HEK293 (cell line): ENCODE measurements around the gene CKS2.

ENCODE experiments used
- BCL11A ChIP-seq: fragments of 450-650 bp; formaldehyde crosslinking; IDR thresholded peaks from 2 replicates; pipeline ENCODE4 v1.5.1; 2016; ENCODE audit warnings: low read depth, missing biosample characterization, missing genetic modification characterization
- BCL11B ChIP-seq: fragments of 450-650 bp; formaldehyde crosslinking; IDR thresholded peaks from 2 replicates; pipeline ENCODE4 v1.5.1; 2016; ENCODE audit warnings: low read depth, missing biosample characterization, missing genetic modification characterization
- HOXA7 ChIP-seq: sonication (generic); formaldehyde crosslinking; IDR thresholded peaks from 2 replicates; pipeline ENCODE4 v1.8.1; 2022; ENCODE audit warnings: missing genetic modification reagents, borderline replicate concordance
- HOXC10 ChIP-seq: sonication (generic); formaldehyde crosslinking; IDR thresholded peaks from 2 replicates; pipeline ENCODE4 v1.8.1; 2023; ENCODE audit warnings: mild to moderate bottlenecking, missing genetic modification reagents
- KLF1 ChIP-seq: fragments of 450-650 bp; formaldehyde crosslinking; IDR thresholded peaks from 2 replicates; pipeline ENCODE4 v1.5.1; 2016; ENCODE audit warnings: missing biosample characterization, missing genetic modification characterization
- SP2 ChIP-seq: fragments of 450-650 bp; formaldehyde crosslinking; IDR thresholded peaks from 2 replicates; pipeline ENCODE4 v1.5.1; 2016; ENCODE audit warnings: missing biosample characterization, missing genetic modification characterization
- TCF7L2 ChIP-seq: IDR thresholded peaks from 2 replicates; pipeline ENCODE4 v1.6.1; 2011; ENCODE audit warnings: low read depth, mild to moderate bottlenecking, inconsistent platforms, low read length, moderate library complexity, borderline replicate concordance
- ZBTB48 ChIP-seq: fragments of 450-650 bp; formaldehyde crosslinking; IDR thresholded peaks from 2 replicates; pipeline ENCODE4 v1.5.1; 2016; ENCODE audit warnings: missing biosample characterization, missing genetic modification characterization
- ZBTB8A ChIP-seq: fragments of 450-650 bp; formaldehyde crosslinking; IDR thresholded peaks from 2 replicates; pipeline ENCODE4 v1.5.1; 2016; ENCODE audit warnings: missing biosample characterization, missing genetic modification characterization
- ZEB2 ChIP-seq: fragments of 450-650 bp; formaldehyde crosslinking; IDR thresholded peaks from 2 replicates; pipeline ENCODE4 v1.5.1; 2016; ENCODE audit warnings: missing biosample characterization, missing genetic modification characterization
- ZFP3 ChIP-seq: fragments of 450-650 bp; formaldehyde crosslinking; IDR thresholded peaks from 2 replicates; pipeline ENCODE4 v1.5.1; 2016; ENCODE audit warnings: low read depth, missing biosample characterization, missing genetic modification characterization
- ZFP69B ChIP-seq: fragments of 450-650 bp; formaldehyde crosslinking; IDR thresholded peaks from 2 replicates; pipeline ENCODE4 v1.5.1; 2016; ENCODE audit warnings: missing biosample characterization, missing genetic modification characterization
- ZNF112 ChIP-seq: fragments of 450-650 bp; formaldehyde crosslinking; IDR thresholded peaks from 2 replicates; pipeline ENCODE4 v1.5.0; 2017; ENCODE audit warnings: missing biosample characterization, missing genetic modification characterization
- ZNF23 ChIP-seq: fragments of 450-650 bp; formaldehyde crosslinking; IDR thresholded peaks from 2 replicates; pipeline ENCODE4 v1.5.1; 2016; ENCODE audit warnings: missing biosample characterization, missing genetic modification characterization, borderline replicate concordance
- ZNF341 ChIP-seq: fragments of 450-650 bp; formaldehyde crosslinking; IDR thresholded peaks from 2 replicates; pipeline ENCODE4; 2016; ENCODE audit warnings: low read depth, missing biosample characterization, missing genetic modification characterization
- ZNF354C ChIP-seq: fragments of 450-650 bp; formaldehyde crosslinking; IDR thresholded peaks from 2 replicates; pipeline ENCODE4 v1.5.1; 2016; ENCODE audit warnings: missing biosample characterization, missing genetic modification characterization, low read depth, borderline replicate concordance
- ZNF416 ChIP-seq: fragments of 450-650 bp; formaldehyde crosslinking; IDR thresholded peaks from 2 replicates; pipeline ENCODE4 v1.5.1; 2016; ENCODE audit warnings: missing biosample characterization, missing genetic modification characterization
- ZNF426 ChIP-seq: fragments of 450-650 bp; formaldehyde crosslinking; IDR thresholded peaks from 2 replicates; pipeline ENCODE4 v1.5.1; 2017; ENCODE audit warnings: missing biosample characterization, missing genetic modification characterization, mild to moderate bottlenecking, inconsistent platforms, moderate library complexity
- ZNF48 ChIP-seq: fragments of 450-650 bp; formaldehyde crosslinking; IDR thresholded peaks from 2 replicates; pipeline ENCODE4 v1.5.1; 2016; ENCODE audit warnings: missing biosample characterization, missing genetic modification characterization
- ZNF558 ChIP-seq: fragments of 450-650 bp; formaldehyde crosslinking; IDR thresholded peaks from 2 replicates; pipeline ENCODE4 v1.5.1; 2016; ENCODE audit warnings: missing biosample characterization, missing genetic modification characterization
- ZNF623 ChIP-seq: fragments of 450-650 bp; formaldehyde crosslinking; IDR thresholded peaks from 2 replicates; pipeline ENCODE4 v1.5.1; 2016; ENCODE audit warnings: missing biosample characterization, missing genetic modification characterization
- ZNF660 ChIP-seq: fragments of 450-650 bp; IDR thresholded peaks from 2 replicates; pipeline ENCODE4 v1.5.1; 2018; ENCODE audit warnings: missing biosample characterization, mild to moderate bottlenecking, missing genetic modification characterization
- ZNF701 ChIP-seq: fragments of 450-650 bp; formaldehyde crosslinking; IDR thresholded peaks from 2 replicates; pipeline ENCODE4 v1.5.1; 2016; ENCODE audit warnings: missing biosample characterization, missing genetic modification characterization
- ZNF776 ChIP-seq: fragments of 450-650 bp; formaldehyde crosslinking; IDR thresholded peaks from 2 replicates; pipeline ENCODE4 v1.5.0; 2017; ENCODE audit warnings: missing biosample characterization, missing genetic modification characterization, borderline replicate concordance
- ZSCAN30 ChIP-seq: fragments of 450-650 bp; IDR thresholded peaks from 2 replicates; pipeline ENCODE4 v1.5.1; 2018; ENCODE audit warnings: missing biosample characterization, mild to moderate bottlenecking, missing genetic modification characterization, moderate library complexity
- TF ChIP-seq, protein P1 (sequence below): fragments of 450-650 bp; formaldehyde crosslinking; IDR thresholded peaks from 2 replicates; pipeline ENCODE4 v1.5.1; 2016; ENCODE audit warnings: missing biosample characterization, missing genetic modification characterization
- TF ChIP-seq, protein P2 (sequence below): fragments of 450-650 bp; formaldehyde crosslinking; conservative IDR thresholded peaks from 2 replicates; pipeline ENCODE4 v1.5.1; 2016; ENCODE audit warnings: low read depth, missing biosample characterization, missing genetic modification characterization
- TF ChIP-seq, protein P3 (sequence below): fragments of 450-650 bp; formaldehyde crosslinking; IDR thresholded peaks from 2 replicates; pipeline ENCODE4 v1.5.1; 2016; ENCODE audit warnings: missing biosample characterization, missing genetic modification characterization
- TF ChIP-seq, protein P4 (sequence below): fragments of 450-650 bp; formaldehyde crosslinking; IDR thresholded peaks from 2 replicates; pipeline ENCODE4 v1.5.1; 2016; ENCODE audit warnings: missing biosample characterization, missing genetic modification characterization
- TF ChIP-seq, protein P5 (sequence below): fragments of 450-650 bp; formaldehyde crosslinking; IDR thresholded peaks from 2 replicates; pipeline ENCODE4 v1.5.1; 2016; ENCODE audit warnings: missing biosample characterization, missing genetic modification characterization

CKS2 gene

DNA sequence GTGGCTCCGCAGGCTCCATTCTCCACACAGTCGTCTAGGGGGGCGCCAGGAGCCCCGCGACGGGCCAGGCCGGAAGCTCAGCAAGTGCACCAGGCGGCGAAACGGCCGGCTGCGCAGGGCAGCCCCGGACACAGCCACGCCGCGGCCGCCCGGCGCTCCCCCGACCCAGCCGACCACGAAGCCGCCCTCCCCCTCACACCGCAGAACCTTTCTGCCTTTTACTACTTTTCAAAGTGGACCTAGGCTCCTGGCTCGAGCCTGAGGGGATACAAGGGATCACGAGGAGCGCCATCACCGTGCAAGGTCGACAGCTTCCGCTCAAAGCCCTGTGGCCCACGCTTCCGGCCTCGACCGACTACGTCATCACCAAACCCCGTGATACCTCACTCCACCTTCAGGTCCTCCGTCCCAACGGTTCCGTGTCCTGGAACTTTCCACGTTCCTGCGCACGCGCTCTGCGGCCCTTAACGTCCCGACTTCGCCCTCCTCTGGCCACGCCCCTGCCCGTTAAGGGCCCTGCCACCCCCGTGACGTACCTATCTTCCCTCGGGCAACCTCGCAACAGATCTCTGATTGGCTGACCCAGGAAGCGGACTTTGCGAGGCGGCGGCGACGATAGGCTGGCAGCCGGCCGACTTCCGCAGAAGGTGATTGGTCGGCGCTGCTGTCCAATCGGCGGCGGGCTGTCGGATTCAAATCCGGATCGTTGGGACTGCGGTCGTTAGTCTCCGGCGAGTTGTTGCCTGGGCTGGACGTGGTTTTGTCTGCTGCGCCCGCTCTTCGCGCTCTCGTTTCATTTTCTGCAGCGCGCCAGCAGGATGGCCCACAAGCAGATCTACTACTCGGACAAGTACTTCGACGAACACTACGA, at the start of gene CKS2 (continued):
- TF ChIP-seq, protein P1, sequence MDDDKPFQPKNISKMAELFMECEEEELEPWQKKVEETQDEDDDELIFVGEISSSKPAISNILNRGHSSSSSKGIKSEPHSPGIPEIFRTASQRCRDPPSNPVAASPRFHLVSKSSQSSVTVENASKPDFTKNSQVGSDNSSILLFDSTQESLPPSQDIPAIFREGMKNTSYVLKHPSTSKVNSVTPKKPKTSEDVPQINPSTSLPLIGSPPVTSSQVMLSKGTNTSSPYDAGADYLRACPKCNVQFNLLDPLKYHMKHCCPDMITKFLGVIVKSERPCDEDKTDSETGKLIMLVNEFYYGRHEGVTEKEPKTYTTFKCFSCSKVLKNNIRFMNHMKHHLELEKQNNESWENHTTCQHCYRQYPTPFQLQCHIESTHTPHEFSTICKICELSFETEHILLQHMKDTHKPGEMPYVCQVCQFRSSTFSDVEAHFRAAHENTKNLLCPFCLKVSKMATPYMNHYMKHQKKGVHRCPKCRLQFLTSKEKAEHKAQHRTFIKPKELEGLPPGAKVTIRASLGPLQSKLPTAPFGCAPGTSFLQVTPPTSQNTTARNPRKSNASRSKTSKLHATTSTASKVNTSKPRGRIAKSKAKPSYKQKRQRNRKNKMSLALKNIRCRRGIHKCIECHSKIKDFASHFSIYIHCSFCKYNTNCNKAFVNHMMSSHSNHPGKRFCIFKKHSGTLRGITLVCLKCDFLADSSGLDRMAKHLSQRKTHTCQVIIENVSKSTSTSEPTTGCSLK (tag by site-specific recombination): no peak
- TF ChIP-seq BCL11B (tag by site-specific recombination) (no peak), ZNF701 (tag by site-specific recombination) (no peak), ZNF776 (no peak), ZNF660 (peak; percentile 73; the same call in 1 of the 2 replicates), HOXC10 (no peak), ZNF23 (tag by site-specific recombination) (no peak), ZSCAN30 (no peak), KLF1 (no peak), ZNF426 (tag by site-specific recombination) (no peak), BCL11A (no peak), ZNF558 (tag by site-specific recombination) (no peak), ZNF623 (tag by site-specific recombination) (no peak), ZNF48 (tag by site-specific recombination) (no peak), ZNF354C (tag by site-specific recombination) (no peak), ZBTB48 (tag by site-specific recombination) (peak; percentile 41), ZNF416 (tag by site-specific recombination) (no peak), ZBTB8A (tag by site-specific recombination) (peak; percentile 63; the same call in 1 of the 2 replicates), ZNF112 (tag by site-specific recombination) (no peak), ZFP69B (no peak), HOXA7 (CRISPR knock-in tag) (no peak), TCF7L2 (no peak), ZEB2 (tag by site-specific recombination) (peak; percentile 77; the same call in 1 of the 2 replicates), SP2 (tag by site-specific recombination) (peak; percentile 96), ZNF341 (tag by site-specific recombination) (no peak), ZFP3 (tag by site-specific recombination) (no peak)
- TF ChIP-seq, protein P2, sequence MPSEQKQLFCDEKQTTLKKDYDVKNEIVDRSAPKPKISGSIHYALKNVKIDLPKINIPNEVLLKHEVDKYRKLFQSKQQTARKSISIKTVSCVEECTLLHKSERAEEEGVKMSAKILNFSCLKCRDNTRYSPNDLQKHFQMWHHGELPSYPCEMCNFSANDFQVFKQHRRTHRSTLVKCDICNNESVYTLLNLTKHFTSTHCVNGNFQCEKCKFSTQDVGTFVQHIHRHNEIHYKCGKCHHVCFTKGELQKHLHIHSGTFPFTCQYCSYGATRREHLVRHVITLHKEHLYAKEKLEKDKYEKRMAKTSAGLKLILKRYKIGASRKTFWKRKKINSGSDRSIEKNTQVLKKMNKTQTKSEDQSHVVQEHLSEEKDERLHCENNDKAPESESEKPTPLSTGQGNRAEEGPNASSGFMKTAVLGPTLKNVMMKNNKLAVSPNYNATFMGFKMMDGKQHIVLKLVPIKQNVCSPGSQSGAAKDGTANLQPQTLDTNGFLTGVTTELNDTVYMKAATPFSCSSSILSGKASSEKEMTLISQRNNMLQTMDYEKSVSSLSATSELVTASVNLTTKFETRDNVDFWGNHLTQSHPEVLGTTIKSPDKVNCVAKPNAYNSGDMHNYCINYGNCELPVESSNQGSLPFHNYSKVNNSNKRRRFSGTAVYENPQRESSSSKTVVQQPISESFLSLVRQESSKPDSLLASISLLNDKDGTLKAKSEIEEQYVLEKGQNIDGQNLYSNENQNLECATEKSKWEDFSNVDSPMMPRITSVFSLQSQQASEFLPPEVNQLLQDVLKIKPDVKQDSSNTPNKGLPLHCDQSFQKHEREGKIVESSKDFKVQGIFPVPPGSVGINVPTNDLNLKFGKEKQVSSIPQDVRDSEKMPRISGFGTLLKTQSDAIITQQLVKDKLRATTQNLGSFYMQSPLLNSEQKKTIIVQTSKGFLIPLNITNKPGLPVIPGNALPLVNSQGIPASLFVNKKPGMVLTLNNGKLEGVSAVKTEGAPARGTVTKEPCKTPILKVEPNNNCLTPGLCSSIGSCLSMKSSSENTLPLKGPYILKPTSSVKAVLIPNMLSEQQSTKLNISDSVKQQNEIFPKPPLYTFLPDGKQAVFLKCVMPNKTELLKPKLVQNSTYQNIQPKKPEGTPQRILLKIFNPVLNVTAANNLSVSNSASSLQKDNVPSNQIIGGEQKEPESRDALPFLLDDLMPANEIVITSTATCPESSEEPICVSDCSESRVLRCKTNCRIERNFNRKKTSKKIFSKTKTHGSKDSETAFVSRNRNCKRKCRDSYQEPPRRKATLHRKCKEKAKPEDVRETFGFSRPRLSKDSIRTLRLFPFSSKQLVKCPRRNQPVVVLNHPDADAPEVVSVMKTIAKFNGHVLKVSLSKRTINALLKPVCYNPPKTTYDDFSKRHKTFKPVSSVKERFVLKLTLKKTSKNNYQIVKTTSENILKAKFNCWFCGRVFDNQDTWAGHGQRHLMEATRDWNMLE (tag by site-specific recombination): peak; percentile 52; the same call in 1 of the 2 replicates
- TF ChIP-seq, protein P3, sequence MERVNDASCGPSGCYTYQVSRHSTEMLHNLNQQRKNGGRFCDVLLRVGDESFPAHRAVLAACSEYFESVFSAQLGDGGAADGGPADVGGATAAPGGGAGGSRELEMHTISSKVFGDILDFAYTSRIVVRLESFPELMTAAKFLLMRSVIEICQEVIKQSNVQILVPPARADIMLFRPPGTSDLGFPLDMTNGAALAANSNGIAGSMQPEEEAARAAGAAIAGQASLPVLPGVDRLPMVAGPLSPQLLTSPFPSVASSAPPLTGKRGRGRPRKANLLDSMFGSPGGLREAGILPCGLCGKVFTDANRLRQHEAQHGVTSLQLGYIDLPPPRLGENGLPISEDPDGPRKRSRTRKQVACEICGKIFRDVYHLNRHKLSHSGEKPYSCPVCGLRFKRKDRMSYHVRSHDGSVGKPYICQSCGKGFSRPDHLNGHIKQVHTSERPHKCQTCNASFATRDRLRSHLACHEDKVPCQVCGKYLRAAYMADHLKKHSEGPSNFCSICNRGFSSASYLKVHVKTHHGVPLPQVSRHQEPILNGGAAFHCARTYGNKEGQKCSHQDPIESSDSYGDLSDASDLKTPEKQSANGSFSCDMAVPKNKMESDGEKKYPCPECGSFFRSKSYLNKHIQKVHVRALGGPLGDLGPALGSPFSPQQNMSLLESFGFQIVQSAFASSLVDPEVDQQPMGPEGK: no peak
- TF ChIP-seq, protein P4, sequence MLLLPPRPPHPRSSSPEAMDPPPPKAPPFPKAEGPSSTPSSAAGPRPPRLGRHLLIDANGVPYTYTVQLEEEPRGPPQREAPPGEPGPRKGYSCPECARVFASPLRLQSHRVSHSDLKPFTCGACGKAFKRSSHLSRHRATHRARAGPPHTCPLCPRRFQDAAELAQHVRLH (tag by site-specific recombination): peak; percentile 90
- TF ChIP-seq, protein P5, sequence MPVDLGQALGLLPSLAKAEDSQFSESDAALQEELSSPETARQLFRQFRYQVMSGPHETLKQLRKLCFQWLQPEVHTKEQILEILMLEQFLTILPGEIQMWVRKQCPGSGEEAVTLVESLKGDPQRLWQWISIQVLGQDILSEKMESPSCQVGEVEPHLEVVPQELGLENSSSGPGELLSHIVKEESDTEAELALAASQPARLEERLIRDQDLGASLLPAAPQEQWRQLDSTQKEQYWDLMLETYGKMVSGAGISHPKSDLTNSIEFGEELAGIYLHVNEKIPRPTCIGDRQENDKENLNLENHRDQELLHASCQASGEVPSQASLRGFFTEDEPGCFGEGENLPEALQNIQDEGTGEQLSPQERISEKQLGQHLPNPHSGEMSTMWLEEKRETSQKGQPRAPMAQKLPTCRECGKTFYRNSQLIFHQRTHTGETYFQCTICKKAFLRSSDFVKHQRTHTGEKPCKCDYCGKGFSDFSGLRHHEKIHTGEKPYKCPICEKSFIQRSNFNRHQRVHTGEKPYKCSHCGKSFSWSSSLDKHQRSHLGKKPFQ: no peak
